Measurements from ENCODE around the gene RAB4B. TPM values are rescaled to one million over a fixed set of nuclear protein-coding genes. Genes with fewer than 3 reads are reported as not detected.

The RAB4B gene
- total RNA-seq, 5 donors from 2014 or later (not counting 1 experiment from before 2014, with no cell fraction given) = 42.4 to 77.9 (median 63.2) TPM

DNA sequence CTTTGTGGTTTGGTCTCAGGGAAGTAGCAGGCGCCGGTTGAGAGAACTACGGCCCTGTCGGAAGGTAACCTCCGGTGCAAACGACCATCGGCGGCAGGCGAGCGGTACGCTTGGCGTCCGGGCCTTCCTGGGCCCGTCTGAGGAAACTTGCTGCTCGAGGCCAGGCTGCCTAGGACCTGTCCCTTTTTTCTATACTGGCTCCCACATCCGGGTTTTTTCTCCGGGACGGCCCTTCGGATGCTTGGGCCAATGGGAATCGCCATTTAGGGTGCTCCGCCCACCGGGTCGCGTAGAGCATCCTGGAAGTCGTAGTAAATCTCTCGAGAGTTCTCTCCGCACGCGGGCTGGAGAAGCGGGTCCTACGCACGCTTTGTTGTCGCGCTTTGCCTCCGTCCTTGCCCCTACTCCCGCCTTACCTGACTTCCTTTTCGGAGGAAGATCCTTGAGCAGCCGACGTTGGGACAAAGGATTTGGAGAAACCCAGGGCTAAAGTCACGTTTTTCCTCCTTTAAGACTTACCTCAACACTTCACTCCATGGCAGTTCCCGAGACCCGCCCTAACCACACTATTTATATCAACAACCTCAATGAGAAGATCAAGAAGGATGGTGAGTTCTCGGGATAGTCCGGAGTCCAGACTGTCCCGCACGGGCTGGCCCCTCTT, 27.0 kb upstream of the RAB4B start, which contains the start of gene SNRPA:
SNRPA (plus strand) TSS at position 330 of the 664 bp plus-strand sequence; CDS start at position 536, 206 bp downstream.
- WGBS (ENCODE audit: insufficient coverage) = under 1% methylated on average over 44 of the region's 46 CpGs
- Mint-ChIP-seq H3K9me3 (no peaks in the 10 kb centered on the region), H3K4me3 (peak within 1 kb of the TSS; percentile 91 to 100 (median 97)), H3K36me3 (peaks cover 17% of the 10 kb centered on the region), H3K4me1 (peaks cover 41 to 54% (median 51%) of the 10 kb centered on the region in 3 donors), H3K27ac (peak within 1 kb of the TSS; percentile 98 to 99), H3K27me3 (no peaks in the 10 kb centered on the region)
- ChIA-PET CTCF (interaction anchor here in 1 of 2 donors (0.8 to 1.5 kb wide), 5 partner anchors 27 to 68 kb away, joined by 3 to 19 read pairs (median 8); partner anchors contain the start of genes EGLN2 and RAB4B), POLR2A (interaction anchor here in 1 of 2 donors (0.9 to 1.2 kb wide), 4 partner anchors 27 to 512 kb away, joined by 4 to 13 read pairs (median 6); partner anchors contain the start of genes COQ8B, EGLN2, ITPKC and RAB4B)
- DNase-seq = peak in 33 of 35 experiments; percentile 88 to 98 (median 94)
- ATAC-seq (replicated peaks in 1 of 4) = peak; percentile 75 to 77 (median 75)
- peaks cover 15 to 60% of the 10 kb centered on the region in 2 experiments for H3K4me1 ChIP-seq (ENCODE audit: control insufficient read depth in 1 of 2, extremely low read depth in 1 of 2, insufficient read depth in 2 of 2, low read length in 2 of 2)
- H3K27ac ChIP-seq (ENCODE audit: low read length) = peak within 1 kb of the TSS; percentile 83
- H3K27me3 ChIP-seq (replicated peaks in 1 of 2; ENCODE audit: control insufficient read depth in 2 of 2, extremely low read depth in 1 of 2, insufficient read depth in 2 of 2, low read length in 1 of 2) = no peaks in the 10 kb centered on the region
- H3K36me3 ChIP-seq (ENCODE audit: control insufficient read depth in 2 of 2, extremely low read depth in 1 of 2, insufficient read depth in 1 of 2, low read length in 1 of 2) = peaks cover 4 to 5% of the 10 kb centered on the region in 2 donors
- no peaks in the 10 kb centered on the region for H3K9me3 ChIP-seq
- H3K4me3 ChIP-seq (ENCODE audit: control insufficient read depth in 1 of 2, extremely low read depth in 1 of 2, low read length in 1 of 2) = peak within 1 kb of the TSS; percentile 91 to 92

DNA sequence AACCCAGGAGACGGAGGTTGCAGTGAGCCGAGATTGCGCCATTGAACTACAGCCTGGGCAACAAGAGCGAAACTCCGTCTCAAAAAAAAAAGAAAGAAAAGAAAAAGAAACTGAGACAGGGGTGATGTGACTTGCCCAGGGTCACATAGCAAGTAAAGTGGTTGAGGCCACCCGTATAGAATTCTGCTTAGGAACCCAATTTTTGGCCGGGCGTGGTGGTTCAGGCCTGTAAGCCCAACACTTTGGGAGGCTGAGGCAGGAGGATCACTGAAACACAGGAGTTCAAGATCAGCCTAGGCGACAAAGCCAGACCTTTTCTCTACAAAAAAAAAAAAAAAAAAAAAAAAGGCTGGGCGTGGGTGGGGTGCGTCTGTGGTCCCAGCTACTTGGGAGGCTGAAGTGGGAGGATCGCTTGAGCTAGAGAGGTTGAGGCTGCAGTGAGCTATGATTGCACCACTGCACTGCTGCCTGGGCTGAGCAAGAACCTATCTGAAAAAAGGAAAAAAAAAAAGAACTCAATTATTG, 25.7 kb upstream of the RAB4B start:
- CTCF ChIA-PET = interaction anchor here (0.6 to 1.0 kb wide), 3 partner anchors 25 to 606 kb away, joined by 3 to 5 read pairs (median 5); no protein-coding TSS in a partner anchor
- H3K36me3 Mint-ChIP-seq = peaks cover 26% of the 10 kb centered on the region
- H3K4me1 Mint-ChIP-seq = peaks cover 55 to 63% (median 63%) of the 10 kb centered on the region in 3 donors
- Histone ChIP-seq H3K27ac (ENCODE audit: low read length) (peak overlapping the region; percentile 81), H3K9me3 (no peaks in the 10 kb centered on the region), H3K4me1 (ENCODE audit: control insufficient read depth in 1 of 2, extremely low read depth in 1 of 2, insufficient read depth in 2 of 2, low read length in 2 of 2) (peaks cover 17 to 73% of the 10 kb centered on the region in 2 experiments), H3K27me3 (replicated peaks in 1 of 2; ENCODE audit: control insufficient read depth in 2 of 2, extremely low read depth in 1 of 2, insufficient read depth in 2 of 2, low read length in 1 of 2) (no peaks in the 10 kb centered on the region), H3K4me3 (ENCODE audit: control insufficient read depth in 1 of 2, extremely low read depth in 1 of 2, low read length in 1 of 2) (peak overlapping the region; percentile 91 to 92), H3K36me3 (ENCODE audit: control insufficient read depth in 2 of 2, extremely low read depth in 1 of 2, insufficient read depth in 1 of 2, low read length in 1 of 2) (peaks cover 5 to 17% of the 10 kb centered on the region in 2 donors)
- ATAC-seq (replicated peaks in 1 of 4) (no peak), DNase-seq (no peak)
- WGBS (ENCODE audit: insufficient coverage) = 27% methylated on average over 8 of the region's 12 CpGs
- peak overlapping the region; percentile 91 to 100 (median 97) for H3K4me3 Mint-ChIP-seq
- H3K27ac Mint-ChIP-seq = peak overlapping the region; percentile 98 to 99
- no peaks in the 10 kb centered on the region for H3K9me3 Mint-ChIP-seq
- POLR2A ChIA-PET = interaction anchor here (0.6 to 1.5 kb wide), 5 partner anchors 25 to 896 kb away, joined by 4 to 17 read pairs (median 5); partner anchors contain the start of genes COQ8B (in 1 of the 2), ITPKC (in 1 of the 2) and RAB4B (in 1 of the 2)
- H3K27me3 Mint-ChIP-seq = no peaks in the 10 kb centered on the region

- peaks cover 37% of the 10 kb centered on the region for H3K36me3 Mint-ChIP-seq
Measured at GRCh38 chr19:40754611-40755247, 23.3 kb upstream of the RAB4B start.

DNA sequence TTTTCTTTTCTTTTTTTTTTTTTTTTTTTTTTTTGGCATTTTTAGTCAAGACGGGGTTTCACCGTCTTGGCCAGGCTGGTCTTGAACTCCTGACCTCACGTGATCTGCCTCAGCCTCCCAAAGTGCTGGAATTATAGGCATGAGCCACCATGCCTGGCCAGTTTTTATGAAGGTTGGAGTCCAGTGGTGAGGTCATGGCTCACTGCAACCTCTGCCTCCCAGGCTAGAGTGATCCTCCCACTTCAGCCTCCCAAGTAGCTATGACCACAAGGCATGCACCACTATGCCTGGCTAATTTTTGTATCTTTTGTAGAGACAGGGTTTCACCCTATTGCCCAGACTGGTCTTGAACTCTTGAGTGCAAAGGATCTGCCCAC, 22.8 kb upstream of the RAB4B start:
- Mint-ChIP-seq H3K4me3 (peak overlapping the region; percentile 39 to 91 (median 65)), H3K27ac (no peak overlapping the region), H3K36me3 (peaks cover 42% of the 10 kb centered on the region), H3K4me1 (peaks cover 47 to 63% (median 58%) of the 10 kb centered on the region in 3 donors), H3K27me3 (no peaks in the 10 kb centered on the region), H3K9me3 (no peaks in the 10 kb centered on the region)
- Histone ChIP-seq H3K9me3 (no peaks in the 10 kb centered on the region), H3K27ac (ENCODE audit: low read length) (peak overlapping the region; percentile 46), H3K36me3 (ENCODE audit: control insufficient read depth in 2 of 2, extremely low read depth in 1 of 2, insufficient read depth in 1 of 2, low read length in 1 of 2) (peaks cover 18 to 42% of the 10 kb centered on the region in 2 donors), H3K4me1 (ENCODE audit: control insufficient read depth in 1 of 2, extremely low read depth in 1 of 2, insufficient read depth in 2 of 2, low read length in 2 of 2) (peaks cover 17 to 69% of the 10 kb centered on the region in 2 experiments), H3K27me3 (replicated peaks in 1 of 2; ENCODE audit: control insufficient read depth in 2 of 2, extremely low read depth in 1 of 2, insufficient read depth in 2 of 2, low read length in 1 of 2) (no peaks in the 10 kb centered on the region), H3K4me3 (ENCODE audit: control insufficient read depth in 1 of 2, extremely low read depth in 1 of 2, low read length in 1 of 2) (peak overlapping the region in 1 of 2 donors; percentile 25)
- CTCF ChIA-PET = interaction anchor here (0.6 to 1.3 kb wide), 8 partner anchors 22 to 696 kb away, joined by 3 to 8 read pairs (median 4); partner anchors contain the start of genes EGLN2 (in 1 of the 2) and RAB4B (in 1 of the 2)
- ATAC-seq (replicated peaks in 1 of 4) (no peak), DNase-seq (no peak)
- WGBS (ENCODE audit: insufficient coverage) = 67% methylated on average over 2 of the region's 3 CpGs
- POLR2A ChIA-PET = interaction anchor here (0.6 to 1.3 kb wide), 4 partner anchors 22 to 419 kb away, joined by 3 to 6 read pairs (median 6); partner anchors contain the start of gene RAB4B (in 1 of the 2)

More at GRCh38 chr19:40754611-40755247, 23.3 kb upstream of the RAB4B start:
- ChIA-PET CTCF (interaction anchor here (0.6 to 1.3 kb wide), 9 partner anchors 17 to 695 kb away, joined by 3 to 8 read pairs (median 5); partner anchors contain the start of genes EGLN2 (in 1 of the 2) and RAB4B (in 1 of the 2)), POLR2A (interaction anchor here (0.6 to 1.3 kb wide), 7 partner anchors 23 to 591 kb away, joined by 3 to 15 read pairs (median 6); partner anchors contain the start of gene RAB4B (in 1 of the 2))
- H3K4me3 ChIP-seq (ENCODE audit: control insufficient read depth in 1 of 2, extremely low read depth in 1 of 2, low read length in 1 of 2) = peak overlapping the region; percentile 25
- H3K36me3 ChIP-seq (ENCODE audit: control insufficient read depth in 2 of 2, extremely low read depth in 1 of 2, insufficient read depth in 1 of 2, low read length in 1 of 2) = peaks cover 18 to 37% of the 10 kb centered on the region in 2 donors
- Mint-ChIP-seq H3K4me1 (peaks cover 52 to 63% (median 63%) of the 10 kb centered on the region in 3 donors), H3K27ac (peak overlapping the region; percentile 64 to 88), H3K27me3 (no peaks in the 10 kb centered on the region), H3K4me3 (peak overlapping the region; percentile 65 to 91 (median 79)), H3K9me3 (no peaks in the 10 kb centered on the region)
- peak in 2 of 35 experiments; percentile 8 to 46 for DNase-seq
- peak overlapping the region; percentile 46 for H3K27ac ChIP-seq (ENCODE audit: low read length)
- 10% methylated on average over 2 of the region's 9 CpGs for WGBS (ENCODE audit: insufficient coverage)
- no peak for ATAC-seq (replicated peaks in 1 of 4)
- peaks cover 17 to 74% of the 10 kb centered on the region in 2 experiments for H3K4me1 ChIP-seq (ENCODE audit: control insufficient read depth in 1 of 2, extremely low read depth in 1 of 2, insufficient read depth in 2 of 2, low read length in 2 of 2)
- no peaks in the 10 kb centered on the region for H3K9me3 ChIP-seq
- no peaks in the 10 kb centered on the region for H3K27me3 ChIP-seq (replicated peaks in 1 of 2; ENCODE audit: control insufficient read depth in 2 of 2, extremely low read depth in 1 of 2, insufficient read depth in 2 of 2, low read length in 1 of 2)

DNA sequence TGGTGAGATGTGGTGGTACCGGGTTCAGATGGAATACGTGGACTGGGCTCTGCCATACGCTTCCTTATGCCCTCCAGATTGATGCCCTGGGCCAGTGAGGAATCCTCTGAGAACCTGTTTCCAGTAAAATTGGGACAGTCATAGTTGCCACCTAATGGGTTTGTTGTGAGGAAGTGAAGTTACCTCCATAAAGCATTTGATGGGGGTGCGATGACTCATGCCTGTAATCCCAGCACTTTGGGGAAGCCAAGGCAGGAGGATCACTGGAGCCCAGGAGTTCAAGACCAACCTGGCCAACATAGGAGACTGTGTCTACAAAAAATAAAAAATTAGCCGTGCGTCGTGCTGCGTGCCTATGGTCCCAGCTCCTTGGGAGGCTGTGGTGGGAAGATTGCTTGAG, 22.3 kb upstream of the RAB4B start:
- Mint-ChIP-seq H3K9me3 (no peaks in the 10 kb centered on the region), H3K27me3 (no peaks in the 10 kb centered on the region), H3K27ac (peak overlapping the region; percentile 75 to 76), H3K36me3 (peaks cover 45% of the 10 kb centered on the region), H3K4me3 (peak overlapping the region in 2 of 3 donors; percentile 39 to 91), H3K4me1 (peaks cover 46 to 64% (median 58%) of the 10 kb centered on the region in 3 donors)
- 95% methylated on average over 3 of the region's 8 CpGs for WGBS (ENCODE audit: insufficient coverage)
- CTCF ChIA-PET = interaction anchor here (0.6 to 3.0 kb wide), 3 partner anchors 22 to 696 kb away, joined by 3 to 9 read pairs (median 7); partner anchors contain the start of gene RAB4B (in 1 of the 2)
- peaks cover 17 to 68% of the 10 kb centered on the region in 2 experiments for H3K4me1 ChIP-seq (ENCODE audit: control insufficient read depth in 1 of 2, extremely low read depth in 1 of 2, insufficient read depth in 2 of 2, low read length in 2 of 2)
- H3K9me3 ChIP-seq = no peaks in the 10 kb centered on the region
- no peaks in the 10 kb centered on the region for H3K27me3 ChIP-seq (replicated peaks in 1 of 2; ENCODE audit: control insufficient read depth in 2 of 2, extremely low read depth in 1 of 2, insufficient read depth in 2 of 2, low read length in 1 of 2)
- ATAC-seq (replicated peaks in 1 of 4) (no peak), DNase-seq (no peak)
- POLR2A ChIA-PET = interaction anchor here in 1 of 2 donors (0.7 kb wide), 1 partner anchor 583 kb away, joined by 5 read pairs; no protein-coding TSS in a partner anchor
- peaks cover 18 to 47% of the 10 kb centered on the region in 2 donors for H3K36me3 ChIP-seq (ENCODE audit: control insufficient read depth in 2 of 2, extremely low read depth in 1 of 2, insufficient read depth in 1 of 2, low read length in 1 of 2)
- no peak overlapping the region for H3K27ac ChIP-seq (ENCODE audit: low read length)
- H3K4me3 ChIP-seq (ENCODE audit: control insufficient read depth in 1 of 2, extremely low read depth in 1 of 2, low read length in 1 of 2) = no peak overlapping the region

Data from T-cell (primary cell).